Measurements from ENCODE around the gene KLHDC8A.

DNA sequence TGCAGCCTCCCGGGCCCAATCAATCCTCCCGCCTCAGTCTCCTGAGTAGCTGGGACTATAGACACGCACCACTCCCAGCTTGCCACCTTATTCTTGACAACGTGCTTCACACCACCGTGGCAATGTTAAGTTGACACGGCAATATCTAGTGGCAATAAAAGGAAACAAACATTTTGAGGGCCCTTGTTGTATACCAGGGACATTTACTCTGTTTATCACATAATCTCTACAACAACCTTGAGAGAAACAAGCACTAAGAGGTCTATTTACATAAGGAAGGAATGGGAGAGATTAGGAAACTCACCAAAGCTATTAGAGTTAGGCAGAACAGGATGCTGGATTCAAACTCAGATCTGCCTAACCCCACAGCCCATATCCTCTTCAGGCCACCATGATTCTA, 3.1 kb downstream of the KLHDC8A start:
- TF ChIP-seq TAF1 (IDR thresholded peaks at IDR 0.05; ENCODE audit: low read depth, low read length) (no peak), POLR2A (IDR thresholded peaks at IDR 0.05; ENCODE audit: low read depth, low read length) (no peak)
